ENCODE measurements around the gene DLG1. TPM values are rescaled to one million over a fixed set of nuclear protein-coding genes. Genes with fewer than 3 reads are reported as not detected.

The DLG1 gene
- total RNA-seq, 4 donors from 2014 or later: 136 to 221 (median 172) TPM

GRCh38 chr3:197017003-197017402 lies 281.4 kb downstream of the DLG1 start:
- TF ChIP-seq POLR2A (IDR thresholded peaks at IDR 0.05) (no peak), CTCF (IDR thresholded peaks at IDR 0.05) (no peak)
- H3K4me1 ChIP-seq: no peaks in the 10 kb centered on the region
- no peaks in the 10 kb centered on the region for H3K27me3 ChIP-seq
- H3K4me3 ChIP-seq: no peak overlapping the region
- H3K9me3 ChIP-seq: no peaks in the 10 kb centered on the region
- no peak overlapping the region for H3K27ac ChIP-seq
- DNase-seq: no peak
- no peaks in the 10 kb centered on the region for H3K36me3 ChIP-seq

- H3K9me3 ChIP-seq: no peaks in the 10 kb centered on the region
- TF ChIP-seq CTCF (IDR thresholded peaks at IDR 0.05) (no peak), POLR2A (IDR thresholded peaks at IDR 0.05) (no peak)
- no peaks in the 10 kb centered on the region for H3K36me3 ChIP-seq
- H3K4me3 ChIP-seq: no peak overlapping the region
- H3K27ac ChIP-seq: no peak overlapping the region
- DNase-seq: peak in 1 of 3 donors; percentile 39
- no peaks in the 10 kb centered on the region for H3K4me1 ChIP-seq
- H3K27me3 ChIP-seq: no peaks in the 10 kb centered on the region
Observed at GRCh38 chr3:197015790-197016736, 282.3 kb downstream of the DLG1 start.

- Histone ChIP-seq H3K4me1 (no peaks in the 10 kb centered on the region), H3K27me3 (no peaks in the 10 kb centered on the region), H3K36me3 (no peaks in the 10 kb centered on the region), H3K9me3 (no peaks in the 10 kb centered on the region), H3K27ac (no peak overlapping the region), H3K4me3 (no peak overlapping the region)
- TF ChIP-seq POLR2A (IDR thresholded peaks at IDR 0.05) (no peak), CTCF (IDR thresholded peaks at IDR 0.05) (no peak)
- no peak for DNase-seq
Observed at GRCh38 chr3:197014942-197015575, 283.4 kb downstream of the DLG1 start.

GRCh38 chr3:197014024-197014423 lies 284.4 kb downstream of the DLG1 start:
- DNase-seq: no peak
- Histone ChIP-seq H3K27me3 (no peaks in the 10 kb centered on the region), H3K4me1 (no peaks in the 10 kb centered on the region), H3K27ac (no peak overlapping the region), H3K36me3 (no peaks in the 10 kb centered on the region), H3K9me3 (no peaks in the 10 kb centered on the region), H3K4me3 (no peak overlapping the region)
- TF ChIP-seq POLR2A (IDR thresholded peaks at IDR 0.05) (no peak), CTCF (IDR thresholded peaks at IDR 0.05) (no peak)

- H3K4me3 ChIP-seq: no peak overlapping the region
- H3K27ac ChIP-seq: no peak overlapping the region
- no peaks in the 10 kb centered on the region for H3K4me1 ChIP-seq
- H3K27me3 ChIP-seq: no peaks in the 10 kb centered on the region
- H3K36me3 ChIP-seq: no peaks in the 10 kb centered on the region
- TF ChIP-seq CTCF (IDR thresholded peaks at IDR 0.05) (no peak), POLR2A (IDR thresholded peaks at IDR 0.05) (no peak)
- DNase-seq: no peak
- H3K9me3 ChIP-seq: no peaks in the 10 kb centered on the region
Observed at GRCh38 chr3:197012540-197012883, 285.9 kb downstream of the DLG1 start.
